Neuronal stem cell (in vitro differentiated cells): ENCODE measurements around the gene THAP4.

Experiments
- DNase-seq: peaks from one replicate; pipeline ENCODE4 v3.0.0-alpha.2; 2013; ENCODE audit warnings: low spot score
- H2AFZ ChIP-seq: one replicate; pipeline ENCODE4 v1.6.1; 2013; ENCODE audit warnings: mild to moderate bottlenecking, low read length, inconsistent platforms
- H2AK5ac ChIP-seq: 2 replicates; pipeline ENCODE4 v1.6.1; 2013; ENCODE audit warnings: low read depth, mild to moderate bottlenecking, inconsistent platforms, low read length, moderate library complexity, mixed read lengths
- H2BK120ac ChIP-seq: 2 replicates; pipeline ENCODE4 v1.6.1; 2013; ENCODE audit warnings: low read depth, mild to moderate bottlenecking, inconsistent platforms, low read length, moderate library complexity, mixed read lengths
- H2BK12ac ChIP-seq: one replicate; pipeline ENCODE4 v1.6.1; 2013; ENCODE audit warnings: low read length, inconsistent platforms
- H2BK15ac ChIP-seq: 2 replicates; pipeline ENCODE4 v1.6.1; 2013; ENCODE audit warnings: mild to moderate bottlenecking, low read length, inconsistent platforms, mixed read lengths
- H2BK5ac ChIP-seq: one replicate; pipeline ENCODE4 v1.6.1; 2013; ENCODE audit warnings: inconsistent platforms, mild to moderate bottlenecking, low read length, moderate library complexity
- H3K14ac ChIP-seq: one replicate; pipeline ENCODE4 v1.6.1; 2013; ENCODE audit warnings: low read length, inconsistent platforms
- H3K18ac ChIP-seq: 2 replicates; pipeline ENCODE4 v1.6.1; 2013; ENCODE audit warnings: low read length, inconsistent platforms
- H3K23ac ChIP-seq: 2 replicates; pipeline ENCODE4 v1.6.1; 2013; ENCODE audit warnings: low read depth, mild to moderate bottlenecking, mixed read lengths, low read length, inconsistent platforms; ENCODE audit not compliant: poor library complexity
- H3K27ac ChIP-seq: replicated peaks from 3 replicates; pipeline ENCODE4 v1.5.1; 2013; ENCODE audit warnings: low read length, inconsistent platforms
- H3K27me3 ChIP-seq, 3 experiments: 2 replicates each; pipeline ENCODE4 v1.6.1; 2013; ENCODE audit warnings: low read length in 3 of 3, mild to moderate bottlenecking in 2 of 3, inconsistent platforms in 1 of 3, low read depth in 1 of 3, mixed read lengths in 1 of 3, moderate library complexity in 1 of 3; ENCODE audit not compliant: control insufficient read depth in 3 of 3, insufficient read depth in 3 of 3
- H3K36me3 ChIP-seq, 2 donors: replicated peaks in 1 of 2; 2 replicates each; pipeline ENCODE4 v1.6.1; 2013; ENCODE audit warnings: low read length in 2 of 2; ENCODE audit not compliant: control insufficient read depth in 2 of 2, insufficient read depth in 2 of 2
- H3K4ac ChIP-seq: 2 replicates; pipeline ENCODE4 v1.6.1; 2013; ENCODE audit warnings: inconsistent platforms, mild to moderate bottlenecking, low read length, moderate library complexity
- H3K4me1 ChIP-seq, 2 donors: 1 replicate in 1 of 2; 2 replicates in 1 of 2; pipeline ENCODE4 v1.6.1; 2013; ENCODE audit warnings: low read length in 2 of 2, low read depth in 1 of 2; ENCODE audit not compliant: control insufficient read depth in 2 of 2, insufficient read depth in 1 of 2
- H3K4me2 ChIP-seq: one replicate; pipeline ENCODE4 v1.6.1; 2013; ENCODE audit warnings: mild to moderate bottlenecking, low read length, inconsistent platforms; ENCODE audit not compliant: insufficient read depth, poor library complexity, severe bottlenecking
- H3K4me3 ChIP-seq, 2 donors: 2 replicates each; pipeline ENCODE4 v1.5.1; 2013; ENCODE audit warnings: low read length in 2 of 2, mild to moderate bottlenecking in 2 of 2, inconsistent platforms in 1 of 2, moderate library complexity in 1 of 2
- H3K79me1 ChIP-seq: one replicate; pipeline ENCODE4 v1.6.1; 2013; ENCODE audit warnings: low read depth, mild to moderate bottlenecking, inconsistent platforms, low read length, moderate library complexity
- H3K9ac ChIP-seq: one replicate; pipeline ENCODE4 v1.6.1; 2013; ENCODE audit warnings: mild to moderate bottlenecking, low read depth, low read length, inconsistent platforms; ENCODE audit not compliant: poor library complexity
- H3K9me3 ChIP-seq, 2 donors: replicated peaks in 1 of 2; 2 replicates each; pipeline versions ENCODE3 to v1.6.1; 2013; ENCODE audit warnings: low read length in 2 of 2, mild to moderate bottlenecking in 2 of 2, inconsistent platforms in 1 of 2, low read depth in 1 of 2, mixed read lengths in 1 of 2, moderate library complexity in 1 of 2; ENCODE audit not compliant: control insufficient read depth in 2 of 2, insufficient read depth in 1 of 2
- H4K8ac ChIP-seq: one replicate; pipeline ENCODE4 v1.6.1; 2013; ENCODE audit warnings: low read depth, mild to moderate bottlenecking, inconsistent platforms, low read length, moderate library complexity
- H4K91ac ChIP-seq: one replicate; pipeline ENCODE4 v1.6.1; 2013; ENCODE audit warnings: low read length, low read depth, mild to moderate bottlenecking, inconsistent platforms; ENCODE audit not compliant: poor library complexity
- WGBS, 2 donors: extraction: QIAGEN DNeasy Blood & Tissue Kit; methylation state at CpG; one replicate each; pipeline ENCODE4 v1.1.7; 2013; ENCODE audit warnings: missing lambda C conversion rate in 2 of 2, mixed read lengths in 1 of 2; ENCODE audit not compliant: insufficient read length in 2 of 2, insufficient replicate concordance in 1 of 2; ENCODE audit errors: extremely low coverage in 2 of 2; 5-methylcytosine and 5-hydroxymethylcytosine counted together

THAP4 gene

GRCh38 chr2:241609859-241610793 lies 26.8 kb downstream of the THAP4 start:
- no CpG with 5 or more reads among the region's 76 CpGs for WGBS, 2 donors
- Histone ChIP-seq H3K4ac (no peak overlapping the region), H3K79me1 (peaks cover 10% of the 10 kb centered on the region), H3K27ac (peak overlapping the region; percentile 57), H2BK120ac (no peak overlapping the region), H3K36me3 (peaks cover 3 to 34% of the 10 kb centered on the region in 2 donors), H4K91ac (no peak overlapping the region), H3K14ac (no peak overlapping the region), H2BK15ac (no peak overlapping the region), H3K18ac (peak overlapping the region; percentile 97), H3K9ac (peak overlapping the region; percentile 70), H3K23ac (no peak overlapping the region), H3K4me1 (peaks cover 0 to 4% of the 10 kb centered on the region in 2 donors), H3K9me3 (no peaks in the 10 kb centered on the region), H2AFZ (no peak overlapping the region), H2BK12ac (no peak overlapping the region), H3K4me3 (peak overlapping the region in 1 of 2 donors; percentile 76), H4K8ac (no peak overlapping the region), H2BK5ac (peak overlapping the region; percentile 21), H3K27me3 (no peaks in the 10 kb centered on the region), H3K4me2 (peak overlapping the region; percentile 83), H2AK5ac (peak overlapping the region; percentile 97)
- DNase-seq: peak; percentile 89

- Histone ChIP-seq H2BK15ac (no peak overlapping the region), H3K36me3 (peaks cover 3 to 42% of the 10 kb centered on the region in 2 donors), H4K91ac (peak overlapping the region; percentile 94), H3K4me1 (peaks cover 0 to 4% of the 10 kb centered on the region in 2 donors), H3K14ac (no peak overlapping the region), H3K18ac (no peak overlapping the region), H3K9me3 (no peaks in the 10 kb centered on the region), H2AFZ (no peak overlapping the region), H3K4ac (no peak overlapping the region), H3K23ac (peak overlapping the region; percentile 49), H3K4me3 (no peak overlapping the region), H2BK120ac (no peak overlapping the region), H3K27ac (no peak overlapping the region), H2AK5ac (peak overlapping the region; percentile 78), H3K27me3 (no peaks in the 10 kb centered on the region), H2BK12ac (peak overlapping the region; percentile 1), H3K9ac (peak overlapping the region; percentile 3), H3K4me2 (no peak overlapping the region), H2BK5ac (no peak overlapping the region), H4K8ac (peak overlapping the region; percentile 82), H3K79me1 (peaks cover 10% of the 10 kb centered on the region)
- DNase-seq: no peak
- no CpG with 5 or more reads among the region's 10 CpGs for WGBS, 2 donors
Measured at GRCh38 chr2:241608881-241609280, 28.1 kb downstream of the THAP4 start.

DNA sequence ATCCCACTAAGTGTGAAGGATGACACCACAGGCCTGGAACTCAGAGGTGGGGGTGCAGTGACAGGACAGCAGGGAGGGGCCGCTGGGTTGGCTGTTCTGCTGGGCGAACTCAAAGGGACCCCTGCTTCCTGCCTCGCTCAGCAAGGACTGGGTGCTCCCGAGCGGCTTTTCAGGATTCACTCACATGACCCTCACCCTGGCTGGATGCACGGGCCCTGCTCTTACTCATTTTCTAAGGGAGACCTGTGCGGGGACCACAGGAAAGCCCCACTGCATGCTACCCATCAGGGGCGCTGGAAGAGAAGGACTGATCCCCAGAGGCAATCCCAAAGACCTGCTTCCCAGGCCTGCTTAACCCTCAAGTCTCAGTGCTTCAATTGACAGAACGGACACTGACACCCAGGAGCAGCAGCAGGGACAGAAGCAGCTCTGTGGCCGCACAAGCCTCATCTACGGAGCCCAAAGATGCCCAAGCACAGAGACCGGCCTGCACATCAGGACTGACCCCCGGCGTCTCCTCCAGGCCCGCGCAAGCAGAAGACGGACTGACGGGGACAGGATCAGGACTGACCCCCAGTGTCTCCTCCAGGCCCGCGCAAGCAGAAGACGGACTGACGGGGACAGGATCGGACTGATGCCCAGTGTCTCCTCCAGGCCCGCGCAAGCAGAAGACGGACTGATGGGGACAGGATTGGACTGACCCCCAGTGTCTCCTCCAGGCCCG lies 29.6 kb downstream of the THAP4 start:
- Histone ChIP-seq H3K18ac (no peak overlapping the region), H2BK15ac (no peak overlapping the region), H2AK5ac (no peak overlapping the region), H2AFZ (no peak overlapping the region), H4K91ac (no peak overlapping the region), H4K8ac (no peak overlapping the region), H3K9ac (no peak overlapping the region), H3K9me3 (no peaks in the 10 kb centered on the region), H3K23ac (no peak overlapping the region), H2BK5ac (no peak overlapping the region), H3K14ac (peak overlapping the region; percentile 8), H3K4me3 (no peak overlapping the region), H3K36me3 (peaks cover 8 to 49% of the 10 kb centered on the region in 2 donors), H3K27ac (no peak overlapping the region), H3K79me1 (peaks cover 11% of the 10 kb centered on the region), H3K4ac (no peak overlapping the region), H2BK120ac (no peak overlapping the region), H3K4me2 (no peak overlapping the region), H3K4me1 (peaks cover 0 to 4% of the 10 kb centered on the region in 2 donors), H2BK12ac (no peak overlapping the region), H3K27me3 (no peaks in the 10 kb centered on the region)
- no peak for DNase-seq
- WGBS, 2 donors: no CpG with 5 or more reads among the region's 27 CpGs

- no peak overlapping the region for H3K14ac ChIP-seq
- H2BK15ac ChIP-seq: no peak overlapping the region
- H3K79me1 ChIP-seq: peaks cover 11% of the 10 kb centered on the region
- peaks cover 0 to 4% of the 10 kb centered on the region in 2 donors for H3K4me1 ChIP-seq
- H3K4ac ChIP-seq: no peak overlapping the region
- no peak overlapping the region for H3K18ac ChIP-seq
- H3K27me3 ChIP-seq: no peaks in the 10 kb centered on the region
- no peak for DNase-seq
- no peak overlapping the region for H4K8ac ChIP-seq
- H2BK5ac ChIP-seq: no peak overlapping the region
- H3K9me3 ChIP-seq: no peaks in the 10 kb centered on the region
- H3K4me2 ChIP-seq: no peak overlapping the region
- no CpG with 5 or more reads among the region's 8 CpGs for WGBS, 2 donors
- no peak overlapping the region for H2BK12ac ChIP-seq
- H3K36me3 ChIP-seq: peaks cover 13 to 58% of the 10 kb centered on the region in 2 donors
- no peak overlapping the region for H3K23ac ChIP-seq
- no peak overlapping the region for H3K4me3 ChIP-seq
- H2BK120ac ChIP-seq: no peak overlapping the region
- no peak overlapping the region for H3K27ac ChIP-seq
- H2AFZ ChIP-seq: no peak overlapping the region
- no peak overlapping the region for H3K9ac ChIP-seq
- no peak overlapping the region for H4K91ac ChIP-seq
- H2AK5ac ChIP-seq: no peak overlapping the region
Measured at GRCh38 chr2:241606186-241606585, 30.8 kb downstream of the THAP4 start.
